Upper lobe of left lung (tissue), 6 donors: ENCODE measurements around the gene PROSER1. TPM values are rescaled to one million over a fixed set of nuclear protein-coding genes. Genes with fewer than 3 reads are reported as not detected.

Experiments used
- ATAC-seq, 2 donors: fragments of 200-7000 bp; cut with Tn5 transposase; one replicate each; pipeline ENCODE4 v1.9.1; 2022; ENCODE audit warnings: mild to moderate bottlenecking in 2 of 2, moderate library complexity in 2 of 2; ENCODE audit not compliant: low FRiP score in 2 of 2
- DNase-seq, 2 donors: peaks; one replicate each; pipeline ENCODE4 v3.0.0-alpha.2; 2019 to 2020
- H3K27ac ChIP-seq, 4 donors: fragments of 200-600 bp; sonication (generic); one replicate each; pipeline ENCODE4 v1.5.1; 2016 to 2019
- H3K27me3 ChIP-seq, 4 donors: fragments of 200-600 bp; sonication (generic); one replicate each; pipeline ENCODE4 v1.5.1; 2017 to 2019
- H3K36me3 ChIP-seq, 4 donors: fragments of 200-600 bp; sonication (generic); one replicate each; pipeline ENCODE4 v1.5.1; 2016 to 2019
- H3K4me1 ChIP-seq, 4 donors: fragments of 200-600 bp; sonication (generic); one replicate each; pipeline ENCODE4 v1.5.1; 2018 to 2019
- H3K4me3 ChIP-seq, 4 donors: fragments of 200-600 bp; sonication (generic); one replicate each; pipeline ENCODE4 v1.5.1; 2017 to 2019; ENCODE audit warnings: mild to moderate bottlenecking in 2 of 4, moderate library complexity in 1 of 4
- H3K9me3 ChIP-seq, 4 donors: fragments of 200-600 bp; sonication (generic); one replicate each; pipeline ENCODE4 v1.5.1; 2018 to 2019
- CTCF ChIP-seq, 6 experiments: fragments of 450-650 bp in 4 of 6; fragments of 200-600 bp in 2 of 6; sonication (generic) in 2 of 6; IDR thresholded peaks; one replicate each; pipeline ENCODE4 v1.5.1; 2016 to 2019; ENCODE audit warnings: antibody characterized with exemption in 6 of 6
- EP300 ChIP-seq, 4 donors: sonication (generic); formaldehyde crosslinking; IDR thresholded peaks; one replicate each; pipeline ENCODE4 v1.5.1; 2017; ENCODE audit warnings: antibody characterized with exemption in 4 of 4, control low read depth in 2 of 4
- POLR2A ChIP-seq, 4 donors: fragments of 450-650 bp; IDR thresholded peaks; one replicate each; pipeline ENCODE4 v1.5.1; 2016 to 2017; ENCODE audit warnings: antibody characterized with exemption in 4 of 4, mild to moderate bottlenecking in 2 of 4
- POLR2AphosphoS5 ChIP-seq, 2 donors: sonication (generic); formaldehyde crosslinking; IDR thresholded peaks; one replicate each; pipeline ENCODE4 v1.5.1; 2017; ENCODE audit warnings: antibody characterized with exemption in 2 of 2
- WGBS, 2 donors: methylation state at CpG; one replicate each; pipeline ENCODE4 v1.1.5; 2017 to 2018; 5-methylcytosine and 5-hydroxymethylcytosine counted together
- total RNA-seq, 6 donors: library from RNA; depleted of rRNA in 4 of 6; stranded (reverse); fragments of >200 nt in 4 of 6; gene quantifications; one replicate each; pipeline versions ENCODE4 v1.1.0 to v1.2.1, GENCODE V29; 2016 to 2021
- donor health status: DM: no; HTN: no; CAD: no; lungs with moderate emphysema.
- donor health status: DM: no; HTN: yes; CAD: no; lungs with severe emphysema.

PROSER1 gene
- total RNA-seq, 6 donors from 2014 or later, result 10.5 to 59.5 (median 28.4) TPM

- TF ChIP-seq POLR2AphosphoS5 (IDR thresholded peaks at IDR 0.05), result no peak
- no peak for TF ChIP-seq POLR2A (IDR thresholded peaks at IDR 0.05)
- TF ChIP-seq CTCF (IDR thresholded peaks at IDR 0.05), result no peak
- TF ChIP-seq EP300 (IDR thresholded peaks at IDR 0.05), result no peak
- H3K36me3 ChIP-seq, result no peaks in the 10 kb centered on the region
- DNase-seq (no peak), ATAC-seq (no peak)
- H3K4me3 ChIP-seq, result no peak overlapping the region
- WGBS, 2 donors, result 21 to 38% methylated on average over 2 of the region's 2 CpGs
- no peaks in the 10 kb centered on the region for H3K4me1 ChIP-seq
- H3K27me3 ChIP-seq, result no peaks in the 10 kb centered on the region
- no peak overlapping the region for H3K27ac ChIP-seq
- peaks cover 0 to 5% (median 2%) of the 10 kb centered on the region in 4 donors for H3K9me3 ChIP-seq
These were observed 57.2 kb downstream of the PROSER1 start for GRCh38 chr13:38980750-38981078.

- ATAC-seq (peak in 1 of 2 donors; percentile 39), DNase-seq (no peak)
- Histone ChIP-seq H3K4me3 (no peak overlapping the region), H3K9me3 (peaks cover 0 to 5% (median 2%) of the 10 kb centered on the region in 4 donors), H3K36me3 (no peaks in the 10 kb centered on the region), H3K27ac (no peak overlapping the region), H3K4me1 (no peaks in the 10 kb centered on the region), H3K27me3 (no peaks in the 10 kb centered on the region)
- 58 to 66% methylated on average over 9 of the region's 9 CpGs for WGBS, 2 donors
- TF ChIP-seq POLR2AphosphoS5 (IDR thresholded peaks at IDR 0.05), result peak in 1 of 2 donors; percentile 46
- TF ChIP-seq EP300 (IDR thresholded peaks at IDR 0.05), result no peak
These were observed 57.8 kb downstream of the PROSER1 start for GRCh38 chr13:38979891-38980749.

GRCh38 chr13:38970380-38971051 lies 67.4 kb downstream of the PROSER1 start:
- Histone ChIP-seq H3K36me3 (no peaks in the 10 kb centered on the region), H3K9me3 (no peaks in the 10 kb centered on the region), H3K27ac (no peak overlapping the region), H3K4me1 (no peaks in the 10 kb centered on the region), H3K4me3 (no peak overlapping the region), H3K27me3 (no peaks in the 10 kb centered on the region)
- 90% methylated on average over 4 of the region's 4 CpGs for WGBS, 2 donors
- ATAC-seq (no peak), DNase-seq (no peak)
- TF ChIP-seq CTCF (IDR thresholded peaks at IDR 0.05), result no peak
- TF ChIP-seq EP300 (IDR thresholded peaks at IDR 0.05), result no peak
- no peak for TF ChIP-seq POLR2AphosphoS5 (IDR thresholded peaks at IDR 0.05)
- no peak for TF ChIP-seq POLR2A (IDR thresholded peaks at IDR 0.05)

GRCh38 chr13:38969187-38969586 lies 68.7 kb downstream of the PROSER1 start:
- ATAC-seq (no peak), DNase-seq (no peak)
- TF ChIP-seq CTCF (IDR thresholded peaks at IDR 0.05) (no peak), POLR2A (IDR thresholded peaks at IDR 0.05) (no peak), POLR2AphosphoS5 (IDR thresholded peaks at IDR 0.05) (no peak), EP300 (IDR thresholded peaks at IDR 0.05) (no peak)
- no peaks in the 10 kb centered on the region for H3K27me3 ChIP-seq
- H3K4me1 ChIP-seq, result no peaks in the 10 kb centered on the region
- no peaks in the 10 kb centered on the region for H3K9me3 ChIP-seq
- WGBS, 2 donors, result 62 to 63% methylated on average over 2 of the region's 2 CpGs
- H3K36me3 ChIP-seq, result no peaks in the 10 kb centered on the region
- H3K27ac ChIP-seq, result no peak overlapping the region
- H3K4me3 ChIP-seq, result no peak overlapping the region

- TF ChIP-seq POLR2AphosphoS5 (IDR thresholded peaks at IDR 0.05) (no peak), CTCF (IDR thresholded peaks at IDR 0.05) (no peak), POLR2A (IDR thresholded peaks at IDR 0.05) (no peak), EP300 (IDR thresholded peaks at IDR 0.05) (no peak)
- Histone ChIP-seq H3K4me3 (no peak overlapping the region), H3K27me3 (no peaks in the 10 kb centered on the region), H3K9me3 (no peaks in the 10 kb centered on the region), H3K36me3 (no peaks in the 10 kb centered on the region), H3K27ac (no peak overlapping the region), H3K4me1 (no peaks in the 10 kb centered on the region)
- WGBS, 2 donors, result 65 to 77% methylated on average over 2 of the region's 2 CpGs
- no peak for DNase-seq
- ATAC-seq, result no peak
These were observed 70.4 kb downstream of the PROSER1 start for GRCh38 chr13:38967446-38967845.
